Right lobe of liver (tissue), 6 donors: ENCODE data around the gene NKAP. TPM values are rescaled to one million over a fixed set of nuclear protein-coding genes. Genes with fewer than 3 reads are reported as not detected.
"Not testable (repeated sequence)": the region's sequence is repeated elsewhere in the genome, so short reads cannot be mapped to it uniquely, and the experiment has no call there.

Experiments used
- ATAC-seq, 4 donors: fragments of 200-7000 bp; cut with Tn5 transposase; one replicate each; pipeline ENCODE4 v1.9.1; 2020; ENCODE audit warnings: mild to moderate bottlenecking in 4 of 4, moderate library complexity in 4 of 4
- DNase-seq, 3 donors: peaks; one replicate each; pipeline ENCODE4 v3.0.0-alpha.2; 2020
- H3K27ac ChIP-seq, 3 donors: fragments of 200-600 bp; one replicate each; pipeline ENCODE4 v1.8.0; 2022
- H3K27me3 ChIP-seq, 2 donors: fragments of 200-600 bp; one replicate each; pipeline ENCODE4 v1.8.0; 2022
- H3K36me3 ChIP-seq, 4 donors: fragments of 200-600 bp; sonication (generic) in 1 of 4; one replicate each; pipeline versions ENCODE4 v1.5.1 to v1.8.0; 2017 to 2022; ENCODE audit warnings: control low read depth in 1 of 4
- H3K4me1 ChIP-seq, 4 donors: fragments of 200-600 bp; sonication (generic) in 1 of 4; one replicate each; pipeline versions ENCODE4 v1.5.1 to v1.8.0; 2017 to 2022; ENCODE audit warnings: control low read depth in 1 of 4
- H3K4me3 ChIP-seq, 3 donors: fragments of 200-600 bp; one replicate each; pipeline ENCODE4 v1.8.0; 2022
- H3K9me3 ChIP-seq, 4 donors: fragments of 200-600 bp; sonication (generic) in 1 of 4; one replicate each; pipeline versions ENCODE4 v1.5.1 to v1.8.0; 2017 to 2022; ENCODE audit warnings: control low read depth in 1 of 4
- POLR2A ChIP-seq: fragments of 450-650 bp; IDR thresholded peaks from one replicate; pipeline ENCODE4 v1.6.1; 2017; ENCODE audit warnings: antibody characterized with exemption, mild to moderate bottlenecking
- WGBS: methylation state at CpG from one replicate; pipeline ENCODE4 v1.1.6; 2018; ENCODE audit warnings: low coverage, low lambda C conversion rate; ENCODE audit not compliant: insufficient coverage; ENCODE audit errors: missing lambda C conversion rate; 5-methylcytosine and 5-hydroxymethylcytosine counted together
- intact Hi-C, 2 donors: fragments of 100-400 bp; cut with DNase I; formaldehyde crosslinking; loops; one replicate each; pipeline versions ENCODE4 v1.11.2 to v1.14.1; 2022
- total RNA-seq, 6 experiments: library from RNA; depleted of rRNA in 2 of 6; stranded (reverse); fragments of >200 nt in 2 of 6; fragmentation: NEBNext Ultra II Directional in 3 of 6; extraction: Animal tissue kit (Norgen Biotek cat#: 25700) in 3 of 6; gene quantifications; one replicate each; pipeline versions ENCODE4 v1.1.0 to v1.2.4, GENCODE V29; 2016 to 2023
- TF ChIP-seq, protein P1 (sequence below), 4 donors: fragments of 200-600 bp in 3 of 4; fragments of 450-650 bp in 1 of 4; IDR thresholded peaks; one replicate each; pipeline versions ENCODE4 v1.5.1 to v1.8.0; 2016 to 2022; ENCODE audit warnings: antibody characterized with exemption in 4 of 4, mild to moderate bottlenecking in 2 of 4
- donor health status: DM: no; HTN: yes; CAD: no.
- donor health status: DM: no; HTN: no; CAD: no.
- donor health status: DM: no; HTN: no; CAD: no.
- donor health status: DM: no; HTN: yes; CAD: no.
- donor health status: DM: no; HTN: yes; CAD: no.

The NKAP gene
- total RNA-seq, 6 experiments from 2014 or later = 3.3 to 4.4 (median 3.6) TPM

DNA sequence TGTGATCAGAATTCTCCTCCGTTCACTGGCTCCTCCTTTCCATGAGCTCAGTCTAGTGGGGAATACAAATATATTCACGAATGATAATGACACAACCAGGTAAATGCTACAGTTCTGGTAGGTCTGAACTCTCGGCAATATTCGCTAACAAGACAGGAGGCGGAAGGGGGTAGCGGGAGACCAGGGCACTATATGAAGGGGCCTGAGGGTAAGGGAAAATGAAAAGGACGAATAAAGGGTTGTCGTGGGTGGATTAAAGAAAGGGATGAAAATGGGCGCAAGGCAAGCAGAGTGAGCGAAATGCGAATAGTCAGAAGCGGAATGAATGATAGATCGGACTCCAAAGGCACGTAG, 743 bp downstream of the NKAP start:
- Histone ChIP-seq H3K9me3 (no peaks in the 10 kb centered on the region), H3K27ac (peak overlapping the region; percentile 52 to 78 (median 74)), H3K4me1 (peaks cover 0 to 6% (median 2%) of the 10 kb centered on the region in 4 donors), H3K27me3 (no peaks in the 10 kb centered on the region), H3K36me3 (no peaks in the 10 kb centered on the region), H3K4me3 (peak overlapping the region; percentile 41 to 72 (median 67))
- ATAC-seq (peak; percentile 7 to 42 (median 18)), DNase-seq (no peak)
- intact Hi-C loops = no loop called here
- TF ChIP-seq, protein P1, sequence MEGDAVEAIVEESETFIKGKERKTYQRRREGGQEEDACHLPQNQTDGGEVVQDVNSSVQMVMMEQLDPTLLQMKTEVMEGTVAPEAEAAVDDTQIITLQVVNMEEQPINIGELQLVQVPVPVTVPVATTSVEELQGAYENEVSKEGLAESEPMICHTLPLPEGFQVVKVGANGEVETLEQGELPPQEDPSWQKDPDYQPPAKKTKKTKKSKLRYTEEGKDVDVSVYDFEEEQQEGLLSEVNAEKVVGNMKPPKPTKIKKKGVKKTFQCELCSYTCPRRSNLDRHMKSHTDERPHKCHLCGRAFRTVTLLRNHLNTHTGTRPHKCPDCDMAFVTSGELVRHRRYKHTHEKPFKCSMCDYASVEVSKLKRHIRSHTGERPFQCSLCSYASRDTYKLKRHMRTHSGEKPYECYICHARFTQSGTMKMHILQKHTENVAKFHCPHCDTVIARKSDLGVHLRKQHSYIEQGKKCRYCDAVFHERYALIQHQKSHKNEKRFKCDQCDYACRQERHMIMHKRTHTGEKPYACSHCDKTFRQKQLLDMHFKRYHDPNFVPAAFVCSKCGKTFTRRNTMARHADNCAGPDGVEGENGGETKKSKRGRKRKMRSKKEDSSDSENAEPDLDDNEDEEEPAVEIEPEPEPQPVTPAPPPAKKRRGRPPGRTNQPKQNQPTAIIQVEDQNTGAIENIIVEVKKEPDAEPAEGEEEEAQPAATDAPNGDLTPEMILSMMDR (IDR thresholded peaks at IDR 0.05) = no peak
- WGBS = 19% methylated on average over 14 of the region's 14 CpGs

DNA sequence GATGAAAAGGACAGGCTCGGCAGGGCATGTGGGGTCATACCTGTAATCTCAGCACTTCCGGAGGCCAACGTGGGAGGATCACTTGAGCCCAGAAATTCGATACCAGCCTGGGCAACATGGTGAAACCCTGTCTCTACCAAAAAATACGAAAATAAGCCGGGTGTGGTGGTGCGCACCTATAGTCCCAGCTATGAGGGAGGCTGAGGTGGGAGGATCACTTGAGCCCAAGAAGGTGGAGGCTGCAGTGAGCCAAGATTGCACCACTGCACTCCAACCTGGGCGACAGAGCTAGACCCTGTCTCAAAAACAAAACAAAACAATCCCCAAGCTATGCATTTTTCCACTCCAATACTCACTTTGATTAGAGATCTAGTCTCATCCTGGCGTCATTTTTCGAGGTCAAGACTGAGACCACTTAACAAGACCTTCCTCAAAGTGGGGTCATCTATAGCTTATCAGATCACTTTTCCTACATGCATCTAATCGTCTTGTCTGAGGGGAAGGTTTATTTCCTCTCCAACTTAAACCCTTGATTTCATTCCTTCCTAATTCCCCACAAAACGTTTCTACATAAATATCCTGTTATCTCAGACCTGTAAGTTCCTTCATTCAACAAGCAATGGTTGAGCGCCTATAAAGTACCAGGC, 1.3 kb downstream of the NKAP start:
- peaks cover 0 to 6% (median 2%) of the 10 kb centered on the region in 4 donors for H3K4me1 ChIP-seq
- peak overlapping the region in 2 of 3 donors; percentile 74 to 78 for H3K27ac ChIP-seq
- H3K9me3 ChIP-seq = no peaks in the 10 kb centered on the region
- TF ChIP-seq, protein P1 (IDR thresholded peaks at IDR 0.05) = no peak
- TF ChIP-seq POLR2A = no peak
- 46% methylated on average over 10 of the region's 13 CpGs for WGBS
- no peak for DNase-seq
- ATAC-seq = no peak
- no peaks in the 10 kb centered on the region for H3K36me3 ChIP-seq
- H3K27me3 ChIP-seq = no peaks in the 10 kb centered on the region
- intact Hi-C loops = no loop called here
- H3K4me3 ChIP-seq = peak overlapping the region; percentile 41 to 72 (median 67)

DNA sequence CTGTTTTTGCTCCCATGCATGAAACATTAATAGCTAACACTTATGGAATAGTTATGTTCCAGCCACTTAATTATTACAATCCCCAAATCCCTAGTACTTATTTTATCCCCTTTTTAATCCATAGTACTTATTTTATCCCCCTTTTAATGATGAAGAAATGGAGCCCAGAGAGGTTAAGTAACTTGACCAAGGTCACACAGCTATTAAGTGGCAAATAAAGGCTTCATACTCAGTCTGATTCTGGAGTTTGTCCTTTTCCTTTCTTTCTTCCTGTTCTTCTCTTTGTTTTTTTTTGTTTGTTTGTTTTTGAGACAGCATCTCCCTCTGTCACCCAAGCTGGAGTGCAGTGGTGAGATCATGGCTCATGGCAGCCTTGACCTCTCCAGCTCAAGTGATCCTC, 2.2 kb downstream of the NKAP start:
- no peaks in the 10 kb centered on the region for H3K27me3 ChIP-seq
- H3K27ac ChIP-seq = no peak overlapping the region
- H3K4me1 ChIP-seq = peaks cover 0 to 6% (median 2%) of the 10 kb centered on the region in 4 donors
- no peak overlapping the region for H3K4me3 ChIP-seq
- ATAC-seq (no peak), DNase-seq (no peak)
- H3K36me3 ChIP-seq = peaks cover 0 to 3% (median 0%) of the 10 kb centered on the region in 4 donors
- TF ChIP-seq, protein P1 (IDR thresholded peaks at IDR 0.05) = no peak
- no peak for TF ChIP-seq POLR2A
- no peaks in the 10 kb centered on the region for H3K9me3 ChIP-seq
- intact Hi-C loops = no loop called here

DNA sequence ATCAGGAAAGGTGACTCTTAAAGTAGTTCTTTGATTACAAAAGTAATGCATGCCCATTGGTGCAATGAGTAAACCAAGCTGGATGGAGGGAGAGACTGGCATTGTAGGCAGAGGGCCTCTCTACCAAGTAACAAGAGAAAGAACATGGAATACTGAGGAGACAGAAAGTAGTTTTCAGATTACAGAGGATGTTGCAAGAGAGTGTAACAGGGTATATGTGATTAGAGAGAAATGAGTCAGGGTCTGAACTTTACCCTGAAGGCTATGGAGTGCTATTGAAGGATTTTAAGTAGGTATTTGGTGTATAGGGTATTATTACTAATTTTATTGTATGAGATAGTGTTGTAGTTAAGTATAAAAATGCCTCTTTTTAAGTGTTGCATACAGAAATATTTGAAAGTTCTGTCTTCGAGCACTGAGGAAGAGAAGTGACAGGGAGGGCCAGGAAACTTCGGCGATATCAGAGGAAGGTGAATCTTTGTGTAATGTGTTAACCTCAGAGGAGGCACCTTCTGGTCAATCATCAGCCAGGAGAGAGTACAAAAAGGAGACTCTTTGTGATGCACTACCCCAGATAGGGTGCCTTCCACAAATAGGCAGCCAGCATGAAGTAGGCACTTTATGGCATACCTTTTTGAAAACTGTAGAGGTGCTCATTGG, 8.2 kb downstream of the NKAP start:
- ATAC-seq (no peak), DNase-seq (no peak)
- Histone ChIP-seq H3K27ac (no peak overlapping the region), H3K36me3 (peaks cover 0 to 25% (median 7%) of the 10 kb centered on the region in 4 donors), H3K9me3 (no peaks in the 10 kb centered on the region), H3K27me3 (no peaks in the 10 kb centered on the region), H3K4me3 (no peak overlapping the region), H3K4me1 (no peaks in the 10 kb centered on the region)
- WGBS = 97% methylated on average over 3 of the region's 3 CpGs
- intact Hi-C loops = no loop called here
- TF ChIP-seq, protein P1 (IDR thresholded peaks at IDR 0.05) = no peak
- no peak for TF ChIP-seq POLR2A

DNA sequence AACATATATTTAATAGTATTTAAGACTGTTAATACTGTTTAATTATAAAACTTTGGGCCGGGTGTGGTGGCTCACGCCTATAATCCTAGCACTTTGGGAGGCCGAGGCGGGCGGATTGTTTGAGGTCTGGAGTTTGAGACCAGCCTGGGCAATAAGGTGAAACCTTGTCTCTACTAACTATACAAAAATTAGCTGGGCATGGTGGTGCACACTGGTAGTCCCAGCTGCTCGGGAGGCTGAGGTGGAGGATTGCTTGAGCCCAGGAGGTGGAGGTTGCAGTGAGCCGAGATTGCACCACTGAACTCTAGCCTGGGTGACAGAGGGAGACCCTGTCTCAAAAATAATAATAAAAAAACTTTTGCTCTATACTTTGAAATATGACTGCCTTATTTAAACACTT, 21.2 kb downstream of the NKAP start:
- H3K36me3 ChIP-seq, ATAC-seq, intact Hi-C loops, H3K4me3 ChIP-seq, H3K27ac ChIP-seq, H3K4me1 ChIP-seq, H3K9me3 ChIP-seq, DNase-seq, H3K27me3 ChIP-seq: not testable (repeated sequence)
- WGBS = 88% methylated on average over 6 of the region's 7 CpGs
